ENCODE results near the gene FBXL7.

DNA sequence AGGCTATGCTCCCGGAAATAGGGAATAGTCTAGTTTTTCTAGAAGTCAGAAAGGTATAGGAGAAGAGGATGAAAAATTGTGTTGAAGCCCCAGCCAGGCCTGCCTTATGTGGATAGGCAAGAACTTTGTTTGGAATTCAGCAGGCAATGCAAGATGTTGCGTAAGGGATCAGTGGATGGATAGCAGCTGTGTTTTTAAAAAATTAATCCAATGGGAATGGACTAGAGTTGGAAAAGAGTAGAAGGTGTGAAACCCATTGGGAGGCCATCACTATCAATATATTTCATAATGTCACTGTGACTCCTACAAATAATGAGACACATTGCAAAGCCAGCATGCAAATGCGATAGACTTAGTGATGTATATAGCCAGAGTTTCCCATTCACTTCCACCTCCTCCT lies 397.7 kb downstream of the FBXL7 start:
- no peak for TF ChIP-seq EZH2 (IDR thresholded peaks at IDR 0.05; ENCODE audit: low read depth)
- TF ChIP-seq, protein P1, sequence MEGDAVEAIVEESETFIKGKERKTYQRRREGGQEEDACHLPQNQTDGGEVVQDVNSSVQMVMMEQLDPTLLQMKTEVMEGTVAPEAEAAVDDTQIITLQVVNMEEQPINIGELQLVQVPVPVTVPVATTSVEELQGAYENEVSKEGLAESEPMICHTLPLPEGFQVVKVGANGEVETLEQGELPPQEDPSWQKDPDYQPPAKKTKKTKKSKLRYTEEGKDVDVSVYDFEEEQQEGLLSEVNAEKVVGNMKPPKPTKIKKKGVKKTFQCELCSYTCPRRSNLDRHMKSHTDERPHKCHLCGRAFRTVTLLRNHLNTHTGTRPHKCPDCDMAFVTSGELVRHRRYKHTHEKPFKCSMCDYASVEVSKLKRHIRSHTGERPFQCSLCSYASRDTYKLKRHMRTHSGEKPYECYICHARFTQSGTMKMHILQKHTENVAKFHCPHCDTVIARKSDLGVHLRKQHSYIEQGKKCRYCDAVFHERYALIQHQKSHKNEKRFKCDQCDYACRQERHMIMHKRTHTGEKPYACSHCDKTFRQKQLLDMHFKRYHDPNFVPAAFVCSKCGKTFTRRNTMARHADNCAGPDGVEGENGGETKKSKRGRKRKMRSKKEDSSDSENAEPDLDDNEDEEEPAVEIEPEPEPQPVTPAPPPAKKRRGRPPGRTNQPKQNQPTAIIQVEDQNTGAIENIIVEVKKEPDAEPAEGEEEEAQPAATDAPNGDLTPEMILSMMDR (conservative IDR thresholded peaks at IDR 0.05) = no peak
